Umbilical cord (tissue), 2 donors: ENCODE measurements around the gene PRDX5. TPM values are rescaled to one million over a fixed set of nuclear protein-coding genes. Genes with fewer than 3 reads are reported as not detected.

Experiments
- DNase-seq: peaks from one replicate; pipeline ENCODE4 v3.0.0-alpha.2; 2015; ENCODE audit warnings: low spot score
- total RNA-seq: library from RNA; depleted of rRNA; stranded (reverse); fragments of >200 nt; gene quantifications from one replicate; pipeline ENCODE4 v1.2.3, GENCODE V29; 2014; ENCODE audit warnings: low replicate concordance; ENCODE audit not compliant: insufficient read depth

The PRDX5 gene
- total RNA-seq, 1 donor from 2014 or later: 152 TPM

DNA sequence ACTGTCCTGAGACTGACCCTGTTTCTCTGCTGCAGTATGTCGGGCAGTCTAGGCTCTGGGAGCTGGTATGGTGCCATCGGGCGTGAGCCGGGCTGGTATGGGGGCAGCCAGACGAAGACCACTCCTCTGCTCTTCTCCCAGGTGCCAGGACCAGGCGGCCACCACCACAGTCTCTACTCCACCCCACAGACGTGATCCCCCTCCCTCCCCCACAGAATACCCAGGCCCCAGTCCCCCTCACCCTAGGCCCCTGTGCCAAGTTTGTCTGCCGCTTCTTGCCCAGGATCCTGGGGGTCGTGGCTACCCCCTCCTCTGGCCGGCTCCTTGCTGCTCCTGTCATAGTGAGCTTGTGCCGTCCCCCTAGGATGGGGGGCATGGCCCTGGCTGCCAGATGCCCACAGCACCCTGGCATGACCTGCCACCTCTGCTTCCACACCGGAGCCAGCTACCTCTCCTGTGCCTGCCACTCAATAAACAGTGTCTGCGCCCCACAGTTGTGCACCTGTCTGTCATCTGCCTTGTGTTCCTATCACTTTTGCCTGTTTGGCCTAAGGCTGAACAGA is 28.8 kb upstream of the PRDX5 start:
- no peak for DNase-seq

DNA sequence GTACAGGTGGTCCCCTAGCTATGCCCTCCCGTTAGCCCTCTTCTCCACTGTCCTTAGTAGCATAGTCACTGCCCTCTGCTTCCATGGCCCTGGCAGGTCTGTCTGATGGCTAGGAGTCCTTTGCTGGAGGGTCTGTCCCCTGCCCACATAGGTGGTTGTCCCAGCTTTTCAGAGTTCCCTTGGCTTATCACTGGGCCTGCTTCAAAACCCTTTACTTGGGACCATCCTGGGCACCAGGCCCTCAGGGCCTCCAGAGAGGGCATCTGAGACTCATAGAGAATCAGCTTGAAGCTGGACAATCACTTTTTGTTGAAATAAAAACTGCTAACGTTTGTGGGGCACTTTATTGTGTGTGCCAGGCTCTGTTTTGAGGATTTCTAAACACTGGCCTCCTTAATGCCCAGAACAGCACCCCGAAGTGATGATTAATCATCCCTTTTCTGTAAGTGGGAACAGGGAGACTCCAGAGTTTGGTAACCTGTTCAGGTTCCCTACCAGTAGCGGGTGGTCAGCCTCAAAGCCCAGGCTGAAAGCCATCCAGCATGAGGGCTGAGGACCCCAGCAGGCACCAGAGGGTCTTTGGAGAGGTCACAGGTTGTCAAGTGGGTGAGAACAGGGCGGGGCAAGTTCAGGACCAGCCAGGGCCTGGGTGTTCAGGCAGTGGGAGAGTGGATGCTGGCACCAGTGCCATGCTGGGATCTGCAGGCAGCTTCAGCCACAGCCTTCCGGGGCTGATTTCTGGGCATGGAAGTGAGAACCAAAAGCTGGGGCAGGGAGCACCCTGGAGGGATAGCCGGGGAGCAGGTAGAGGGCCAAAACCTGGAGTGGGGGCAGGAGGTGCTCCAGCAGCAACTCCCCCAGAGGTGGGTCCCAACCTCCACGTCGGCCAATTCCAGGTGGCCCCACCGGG is 27.3 kb upstream of the PRDX5 start:
- no peak for DNase-seq

GRCh38 chr11:64291262-64291751 is 26.6 kb upstream of the PRDX5 start, which contains the start of gene KCNK4:
Gene KCNK4 (plus strand): TSS chr11:64291302. CDS start chr11:64293019, 1,717 bp downstream.
- DNase-seq: no peak

DNA sequence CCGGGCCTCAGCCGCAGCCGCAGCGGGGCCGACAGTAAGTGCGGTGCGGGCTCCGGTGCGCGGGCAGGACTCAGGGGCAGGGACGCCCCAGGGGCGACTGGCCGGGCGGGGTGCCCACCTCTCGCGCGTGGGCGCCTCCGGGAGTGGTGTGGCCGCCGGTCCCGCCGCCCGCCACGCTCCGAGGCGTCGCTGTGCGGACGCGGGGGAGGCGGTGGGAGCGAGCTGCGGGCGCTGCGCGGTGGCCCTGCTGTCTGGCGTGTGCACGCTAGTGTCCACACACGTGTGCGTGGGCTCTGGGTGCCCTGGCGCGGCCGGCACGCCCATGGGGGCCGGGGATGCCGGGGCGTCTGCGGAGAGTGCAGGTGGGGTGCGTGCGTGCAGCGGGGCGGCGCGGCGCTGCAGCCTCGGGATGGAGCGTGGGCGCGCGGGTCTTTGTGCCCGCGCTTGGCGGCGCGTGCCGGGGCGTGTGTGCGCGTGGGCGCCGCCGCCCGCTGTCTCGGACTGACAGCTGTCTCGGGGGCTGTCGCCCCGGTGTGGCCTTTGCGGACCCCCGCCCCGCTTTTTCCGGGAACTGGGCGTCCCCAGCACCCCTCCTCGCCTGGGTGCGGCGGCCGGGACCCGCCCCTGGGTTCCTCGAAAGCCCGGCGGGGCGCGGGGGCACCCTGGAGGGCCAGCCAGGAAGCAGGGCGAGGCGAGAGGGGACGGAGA is 26.0 kb upstream of the PRDX5 start:
- no peak for DNase-seq

DNA sequence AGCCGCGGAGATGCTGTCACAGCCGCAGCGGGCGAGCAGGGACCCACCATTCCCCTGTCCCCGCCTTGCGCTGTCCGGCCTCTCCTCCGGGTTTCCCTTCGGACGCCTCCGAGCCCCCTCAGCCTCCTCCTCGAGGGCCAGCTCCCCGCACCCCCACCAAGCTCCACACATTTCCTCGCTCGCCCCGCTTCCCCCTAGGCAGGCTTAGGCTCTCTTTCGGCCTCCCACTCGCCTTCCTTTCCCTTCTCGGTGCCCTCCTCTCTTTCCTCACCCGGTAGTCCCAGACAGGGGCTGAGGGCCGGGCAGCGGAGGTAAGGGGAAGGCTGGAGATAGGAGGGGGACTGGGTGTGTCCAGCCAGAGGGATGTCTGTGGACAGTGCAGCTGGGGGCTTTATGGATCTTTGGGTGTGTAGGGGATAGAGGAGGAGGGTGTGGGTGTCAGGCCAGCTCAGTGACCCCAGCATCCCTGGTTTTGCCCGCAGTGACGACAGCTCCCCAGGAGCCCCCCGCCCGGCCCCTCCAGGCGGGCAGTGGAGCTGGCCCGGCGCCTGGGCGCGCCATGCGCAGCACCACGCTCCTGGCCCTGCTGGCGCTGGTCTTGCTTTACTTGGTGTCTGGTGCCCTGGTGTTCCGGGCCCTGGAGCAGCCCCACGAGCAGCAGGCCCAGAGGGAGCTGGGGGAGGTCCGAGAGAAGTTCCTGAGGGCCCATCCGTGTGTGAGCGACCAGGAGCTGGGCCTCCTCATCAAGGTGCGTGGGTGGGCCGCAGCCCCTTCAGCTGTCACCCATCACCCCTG is 25.3 kb upstream of the PRDX5 start:
- no peak for DNase-seq

- DNase-seq: no peak
These were observed 23.1 kb upstream of the PRDX5 start for GRCh38 chr11:64294774-64295173.

DNA sequence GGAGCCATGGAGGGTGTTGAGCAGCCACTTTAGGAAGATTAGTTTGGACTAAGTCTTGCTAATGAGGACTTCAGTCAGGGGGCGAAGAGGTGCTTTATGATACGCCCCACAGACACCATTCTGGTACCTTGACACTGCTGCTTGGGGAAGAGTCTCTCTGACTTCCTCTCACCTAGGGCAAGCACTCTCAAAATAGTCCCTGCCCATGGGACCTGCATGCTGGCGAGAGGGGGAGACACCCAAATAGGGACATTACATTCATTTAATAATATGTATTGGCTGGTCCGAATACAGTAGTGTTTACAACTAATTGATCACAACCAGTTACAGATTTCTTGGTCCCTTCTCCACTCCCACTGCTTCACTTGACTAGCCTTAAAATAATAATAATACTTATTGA is 22.2 kb upstream of the PRDX5 start:
- DNase-seq: no peak

GRCh38 chr11:64296236-64296635 is 21.7 kb upstream of the PRDX5 start:
- no peak for DNase-seq

DNA sequence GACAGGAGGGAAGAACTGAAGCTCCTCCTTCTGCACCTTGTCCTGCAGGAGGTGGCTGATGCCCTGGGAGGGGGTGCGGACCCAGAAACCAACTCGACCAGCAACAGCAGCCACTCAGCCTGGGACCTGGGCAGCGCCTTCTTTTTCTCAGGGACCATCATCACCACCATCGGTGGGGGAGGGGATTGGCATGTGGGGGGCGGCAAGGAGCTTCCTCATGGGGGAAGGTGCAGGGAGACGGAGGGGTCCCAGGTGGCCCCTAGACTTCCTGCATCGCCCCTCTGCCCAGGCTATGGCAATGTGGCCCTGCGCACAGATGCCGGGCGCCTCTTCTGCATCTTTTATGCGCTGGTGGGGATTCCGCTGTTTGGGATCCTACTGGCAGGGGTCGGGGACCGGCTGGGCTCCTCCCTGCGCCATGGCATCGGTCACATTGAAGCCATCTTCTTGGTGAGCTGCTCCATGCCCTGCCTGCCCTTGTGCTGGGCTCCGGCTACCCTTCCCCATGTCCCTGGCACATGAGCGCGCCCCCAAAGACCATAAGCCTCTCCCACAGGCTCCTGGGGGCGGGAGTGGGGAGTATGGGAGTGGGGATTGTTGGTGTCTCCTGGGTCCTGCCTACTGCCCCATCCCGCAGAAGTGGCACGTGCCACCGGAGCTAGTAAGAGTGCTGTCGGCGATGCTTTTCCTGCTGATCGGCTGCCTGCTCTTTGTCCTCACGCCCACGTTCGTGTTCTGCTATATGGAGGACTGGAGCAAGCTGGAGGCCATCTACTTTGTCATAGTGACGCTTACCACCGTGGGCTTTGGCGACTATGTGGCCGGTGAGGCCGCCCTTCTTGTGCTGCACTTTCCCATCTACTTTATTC is 20.9 kb upstream of the PRDX5 start:
- no peak for DNase-seq

DNA sequence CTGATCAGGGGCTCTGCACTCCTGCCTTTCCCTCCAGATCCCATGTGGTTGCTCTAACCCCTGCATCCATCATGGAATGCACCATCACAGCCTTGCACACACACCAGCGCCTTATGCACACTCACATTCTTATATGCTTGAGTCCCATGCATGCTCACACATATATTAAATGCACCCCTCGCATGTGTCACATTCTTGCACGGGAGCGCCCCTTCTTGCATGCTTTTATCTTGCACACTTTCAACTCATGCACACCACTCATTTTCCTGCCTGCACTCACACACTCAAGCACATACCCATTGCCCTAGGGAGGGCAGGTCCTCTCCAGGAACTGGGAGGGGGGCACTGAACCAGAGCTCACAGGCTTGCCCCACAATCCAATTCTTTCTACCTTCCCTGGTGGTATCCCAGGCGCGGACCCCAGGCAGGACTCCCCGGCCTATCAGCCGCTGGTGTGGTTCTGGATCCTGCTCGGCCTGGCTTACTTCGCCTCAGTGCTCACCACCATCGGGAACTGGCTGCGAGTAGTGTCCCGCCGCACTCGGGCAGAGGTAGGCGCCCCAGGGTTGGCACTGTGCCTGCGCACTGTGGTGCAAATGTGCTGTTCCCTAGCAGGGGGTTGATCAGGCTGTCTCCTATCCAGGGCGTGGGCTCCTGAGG is 20.1 kb upstream of the PRDX5 start:
- DNase-seq: no peak

- peak; percentile 49 for DNase-seq
These were observed 18.7 kb upstream of the PRDX5 start for GRCh38 chr11:64298966-64299846.

- DNase-seq: no peak
These were observed 17.9 kb upstream of the PRDX5 start, which contains the start of gene CATSPERZ for GRCh38 chr11:64299847-64300648. Gene CATSPERZ (plus strand): TSS chr11:64300358. CDS start chr11:64300411, 53 bp downstream.

GRCh38 chr11:64303109-64304031 is 14.6 kb upstream of the PRDX5 start:
- no peak for DNase-seq

GRCh38 chr11:64304032-64304315 is 13.9 kb upstream of the PRDX5 start:
- DNase-seq: no peak

DNA sequence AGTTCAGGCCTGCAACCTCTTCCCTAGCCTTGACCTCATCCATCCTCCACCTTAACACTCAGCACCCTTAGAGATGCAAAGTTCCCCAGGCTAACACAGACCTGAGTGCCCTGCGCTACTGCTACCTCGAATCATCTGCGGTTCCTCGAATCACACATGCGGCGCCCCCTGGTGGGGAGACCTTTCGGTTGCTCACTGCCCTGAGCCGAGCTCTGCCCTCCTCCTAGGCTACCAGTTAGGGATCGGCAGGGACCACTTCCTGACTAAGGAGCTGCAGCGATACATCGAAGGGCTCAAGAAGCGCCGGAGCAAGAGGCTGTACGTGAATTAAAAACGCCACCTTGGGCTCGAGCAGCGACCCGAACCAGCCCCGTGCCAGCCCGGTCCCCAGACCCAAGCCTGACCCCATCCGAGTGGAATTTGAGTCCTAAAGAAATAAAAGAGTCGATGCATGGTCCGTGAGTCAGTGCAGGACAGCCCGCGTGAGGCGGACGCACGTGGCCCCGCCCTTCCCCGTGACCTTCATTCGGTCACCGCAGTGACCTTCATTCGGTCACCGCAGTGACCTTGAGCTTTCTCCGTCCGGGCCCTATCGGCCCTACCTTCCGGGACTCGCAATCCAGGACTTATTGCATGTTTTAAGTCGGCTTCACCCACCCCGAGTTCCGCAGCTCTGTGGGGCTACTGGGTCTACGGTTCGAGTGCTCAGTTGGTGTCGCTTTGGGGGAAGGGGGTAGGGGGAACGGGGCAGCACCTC is 13.4 kb upstream of the PRDX5 start:
- peak; percentile 91 for DNase-seq

- DNase-seq: peak; percentile 99
These were observed 12.7 kb upstream of the PRDX5 start, which contains the start of gene ESRRA for GRCh38 chr11:64305075-64305690. Gene ESRRA (plus strand): TSS chr11:64305524. CDS start chr11:64307180, 1,656 bp downstream.
